ENCODE measurements around the gene ECE1. TPM values are rescaled to one million over a fixed set of nuclear protein-coding genes. Genes with fewer than 3 reads are reported as not detected.
A peak's percentile ranks its signal among the peaks of the same experiment; 100 is the strongest.

The ECE1 gene
- total RNA-seq, 1 experiment from 2014 or later = 69.8 TPM

GRCh38 chr1:21325731-21326387, 35.6 kb upstream of the ECE1 start:
- no peak for DNase-seq (ENCODE audit: low read depth)

GRCh38 chr1:21325231-21325718, 35.0 kb upstream of the ECE1 start:
- no peak for DNase-seq (ENCODE audit: low read depth)

GRCh38 chr1:21324368-21325141, 34.3 kb upstream of the ECE1 start:
- peak; percentile 98 for DNase-seq (ENCODE audit: low read depth)

GRCh38 chr1:21323091-21323490, 32.8 kb upstream of the ECE1 start:
- peak; percentile 80 for DNase-seq (ENCODE audit: low read depth)

- DNase-seq (ENCODE audit: low read depth) = peak; percentile 63
Observed at GRCh38 chr1:21322681-21323016, 32.4 kb upstream of the ECE1 start.

- DNase-seq (ENCODE audit: low read depth) = no peak
Observed at GRCh38 chr1:21321963-21322680, 31.9 kb upstream of the ECE1 start.

GRCh38 chr1:21320410-21321108, 30.3 kb upstream of the ECE1 start:
- no peak for DNase-seq (ENCODE audit: low read depth)

GRCh38 chr1:21319447-21320407, 29.5 kb upstream of the ECE1 start:
- no peak for DNase-seq (ENCODE audit: low read depth)

GRCh38 chr1:21318714-21319159, 28.5 kb upstream of the ECE1 start:
- DNase-seq (ENCODE audit: low read depth) = peak; percentile 72

GRCh38 chr1:21318057-21318713, 27.9 kb upstream of the ECE1 start:
- no peak for DNase-seq (ENCODE audit: low read depth)

GRCh38 chr1:21317690-21318043, 27.4 kb upstream of the ECE1 start:
- no peak for DNase-seq (ENCODE audit: low read depth)

- DNase-seq (ENCODE audit: low read depth) = peak; percentile 84
Observed at GRCh38 chr1:21317035-21317689, 26.9 kb upstream of the ECE1 start.

- DNase-seq (ENCODE audit: low read depth) = no peak
Observed at GRCh38 chr1:21314743-21315396, 24.6 kb upstream of the ECE1 start.

- DNase-seq (ENCODE audit: low read depth) = no peak
Observed at GRCh38 chr1:21313886-21314721, 23.8 kb upstream of the ECE1 start.

GRCh38 chr1:21313203-21313885, 23.1 kb upstream of the ECE1 start:
- peak; percentile 78 for DNase-seq (ENCODE audit: low read depth)

GRCh38 chr1:21312407-21312992, 22.2 kb upstream of the ECE1 start:
- DNase-seq (ENCODE audit: low read depth) = no peak

GRCh38 chr1:21311016-21311415, 20.8 kb upstream of the ECE1 start:
- DNase-seq (ENCODE audit: low read depth) = no peak
